Panc1 (cell line): ENCODE results near the gene PRUNE1. TPM values are rescaled to one million over a fixed set of nuclear protein-coding genes. Genes with fewer than 3 reads are reported as not detected.

ENCODE experiments used
- ATAC-seq: fragments of 200-7000 bp; cut with Tn5 transposase; 2 replicates; pipeline ENCODE4 v1.9.1; 2020; ENCODE audit warnings: mild to moderate bottlenecking, moderate library complexity
- BruUV-seq: library from RNA; stranded (reverse); fragments of 400-500 nt; replicated peaks from 2 replicates; lab custom pipeline; 2021; lab: Mats Ljungman, UMichigan
- CTCF ChIA-PET: fragments of 300-600 bp; sonication (Branson Sonifier 250); formaldehyde crosslinking; loops from one replicate; lab custom pipeline; 2022; ENCODE audit warnings: antibody characterized with exemption; lab: Charles Lee
- POLR2A ChIA-PET: fragments of 300-600 bp; sonication (Branson Sonifier 250); formaldehyde crosslinking; loops from one replicate; lab custom pipeline; 2022; ENCODE audit warnings: antibody characterized with exemption; lab: Charles Lee
- DNase-seq: peaks from one replicate; pipeline ENCODE4 v3.0.0-alpha.2; 2010; ENCODE audit warnings: low read depth, low spot score
- H3K27ac ChIP-seq: 2 replicates; pipeline ENCODE4 v1.5.1; 2011; ENCODE audit warnings: mild to moderate bottlenecking, low read length, inconsistent platforms
- H3K27me3 ChIP-seq: fragments of 200-500 bp; sonication (Bioruptor generic); 2 replicates; pipeline ENCODE4 v1.6.0; 2014; ENCODE audit warnings: low read length, inconsistent platforms; ENCODE audit not compliant: control insufficient read depth, insufficient read depth
- H3K36me3 ChIP-seq: fragments of 200-500 bp; sonication (Bioruptor generic); 2 replicates; pipeline ENCODE4 v1.5.1; 2014; ENCODE audit warnings: inconsistent platforms, mild to moderate bottlenecking, low read length, moderate library complexity; ENCODE audit not compliant: control insufficient read depth, insufficient read depth
- H3K4me1 ChIP-seq: 2 replicates; pipeline ENCODE4 v1.5.1; 2011; ENCODE audit warnings: inconsistent platforms, mild to moderate bottlenecking, low read length, moderate library complexity; ENCODE audit not compliant: control insufficient read depth, insufficient read depth
- H3K4me3 ChIP-seq, 2 experiments: 2 replicates each; pipeline ENCODE4 v1.5.1; 2011 to 2012; ENCODE audit warnings: low read depth in 2 of 2, low read length in 2 of 2, mild to moderate bottlenecking in 2 of 2, inconsistent platforms in 1 of 2, moderate library complexity in 1 of 2
- H3K9me3 ChIP-seq: fragments of 200-500 bp; sonication (Bioruptor generic); 2 replicates; pipeline ENCODE4 v1.5.1; 2014; ENCODE audit warnings: low read depth, mild to moderate bottlenecking, inconsistent platforms, low read length, moderate library complexity; ENCODE audit not compliant: control insufficient read depth, insufficient read depth
- POLR2AphosphoS5 ChIP-seq: IDR thresholded peaks from 2 replicates; pipeline ENCODE4 v1.6.1; 2012; ENCODE audit warnings: mild to moderate bottlenecking, low read depth, low read length, moderate library complexity
- SIN3A ChIP-seq: IDR thresholded peaks from 2 replicates; pipeline ENCODE4 v1.6.1; 2012; ENCODE audit warnings: low read depth, mild to moderate bottlenecking, low read length, moderate library complexity, borderline replicate concordance; ENCODE audit not compliant: insufficient read depth
- TCF7L2 ChIP-seq: IDR thresholded peaks from 2 replicates; pipeline ENCODE4 v1.6.1; 2011; ENCODE audit warnings: mild to moderate bottlenecking, low read depth, low read length, inconsistent platforms
- in situ Hi-C: cut with HindIII; loops from 2 replicates; pipeline ENCODE4 v1.10.0; 2016; ENCODE audit warnings: low sequenced_read_pairs, low pct_unique_long_range_greater_than_20kb
- intact Hi-C: fragments of 100-400 bp; cut with micrococcal nuclease; formaldehyde crosslinking; loops from one replicate; pipeline ENCODE4 v1.10.0; 2022; ENCODE audit not compliant: unreplicated experiment
- total RNA-seq: library from RNA; stranded (reverse); gene quantifications from one replicate; pipeline ENCODE4 v1.2.1, GENCODE V29; 2021; ENCODE audit not compliant: unreplicated experiment
- TF ChIP-seq, protein P1 (sequence below), 2 experiments: IDR thresholded peaks; 2 replicates each; pipeline ENCODE4 v1.6.1; 2011 to 2012; ENCODE audit warnings: low read depth in 2 of 2, control low read depth in 1 of 2, low read length in 1 of 2, mild to moderate bottlenecking in 1 of 2, moderate library complexity in 1 of 2; ENCODE audit not compliant: insufficient read depth in 1 of 2
- TF ChIP-seq, protein P2 (sequence below): fragments of 450-650 bp; IDR thresholded peaks from 2 replicates; pipeline ENCODE4 v1.5.1; 2017; ENCODE audit warnings: mild to moderate bottlenecking

The PRUNE1 gene
- total RNA-seq, 1 experiment from 2014 or later = 16.2 TPM

DNA sequence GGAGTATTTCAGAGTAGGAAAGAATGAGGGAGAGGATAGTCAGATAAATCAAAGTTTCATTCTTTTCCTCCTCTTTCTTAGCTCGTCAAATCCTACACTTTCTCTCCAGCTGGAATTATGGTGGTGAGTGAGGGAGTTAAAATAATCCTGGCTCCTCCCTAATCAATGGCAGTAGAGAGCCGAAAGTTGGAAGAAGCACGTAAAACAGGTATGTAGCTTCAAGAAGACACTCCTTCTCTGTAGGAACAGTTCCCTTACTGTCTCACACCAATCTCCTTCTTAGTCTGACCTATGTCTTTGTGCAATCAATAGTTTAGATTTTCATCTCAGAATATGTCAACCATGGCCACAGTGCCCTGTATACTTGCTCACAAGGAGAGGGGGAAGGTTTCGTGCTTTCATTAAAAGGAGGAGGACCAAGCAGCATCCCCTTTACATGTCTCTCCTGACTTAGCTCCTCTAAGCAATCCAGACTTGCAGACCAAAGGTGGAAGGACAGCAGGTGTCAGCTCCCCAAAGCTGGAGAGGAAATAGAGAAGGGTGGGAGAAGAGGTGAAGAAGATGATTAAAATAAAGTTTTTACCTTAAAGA lies 2.4 kb upstream of the PRUNE1 start:
- peaks cover 7% of the 10 kb centered on the region for H3K4me1 ChIP-seq

DNA sequence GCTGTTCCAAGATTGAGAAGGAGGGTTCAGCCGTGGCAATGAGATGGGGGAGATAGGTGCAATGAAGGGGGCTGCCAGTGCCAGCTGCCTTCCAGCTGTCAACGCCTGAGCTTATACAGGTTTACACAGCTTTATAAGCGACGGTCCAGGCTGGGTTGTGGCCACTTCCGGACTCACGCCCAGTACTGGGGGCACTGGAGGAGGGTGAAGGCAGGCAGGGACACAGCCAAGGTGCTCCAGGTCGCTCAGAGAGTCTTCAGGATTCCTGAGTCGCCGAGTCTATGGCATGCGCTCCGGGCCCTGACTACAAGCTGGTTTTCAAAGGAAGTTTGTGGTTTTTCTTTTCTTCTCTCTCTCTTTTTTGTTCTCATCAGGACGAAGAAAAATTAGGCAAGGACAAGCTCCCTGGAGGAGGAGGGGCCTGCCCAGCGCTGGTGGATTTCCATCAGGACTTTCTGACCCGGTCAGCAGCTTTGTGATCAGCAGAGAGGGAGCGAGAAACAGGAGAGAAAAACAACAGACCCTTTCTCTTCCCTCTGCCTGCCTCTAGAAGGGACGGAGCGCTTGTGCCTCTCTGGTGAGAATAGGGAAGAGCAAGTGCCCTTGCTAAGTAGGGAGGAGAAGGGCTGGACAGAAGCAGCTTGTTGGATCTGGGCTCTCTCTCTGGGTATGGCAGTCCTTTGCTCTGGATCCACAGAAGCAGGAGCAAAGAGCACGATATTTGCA lies 1.8 kb upstream of the PRUNE1 start, which contains the start of gene MINDY1:
MINDY1 (minus strand) TSS at position 576 of the 726 bp plus-strand sequence. CDS start 4,285 bp downstream, outside the sequence.
- H3K4me1 ChIP-seq = peaks cover 7% of the 10 kb centered on the region
- ChIA-PET CTCF (interaction anchor here (0.5 to 1.5 kb wide), 9 partner anchors 10 to 751 kb away, joined by 3 to 13 read pairs (median 4); no protein-coding TSS in a partner anchor), POLR2A (interaction anchor here (0.5 to 1.1 kb wide), 7 partner anchors 26 to 667 kb away, joined by 3 to 11 read pairs (median 5); no protein-coding TSS in a partner anchor)
- BruUV-seq = TSS peak; percentile 75
- H3K36me3 ChIP-seq = no peaks in the 10 kb centered on the region
- in situ Hi-C loops (no loop called here), intact Hi-C loops (no loop called here)
- DNase-seq (no peak), ATAC-seq (peak; percentile 88)
- TF ChIP-seq SIN3A (no peak), POLR2AphosphoS5 (no peak), TCF7L2 (no peak)
- TF ChIP-seq, protein P1, sequence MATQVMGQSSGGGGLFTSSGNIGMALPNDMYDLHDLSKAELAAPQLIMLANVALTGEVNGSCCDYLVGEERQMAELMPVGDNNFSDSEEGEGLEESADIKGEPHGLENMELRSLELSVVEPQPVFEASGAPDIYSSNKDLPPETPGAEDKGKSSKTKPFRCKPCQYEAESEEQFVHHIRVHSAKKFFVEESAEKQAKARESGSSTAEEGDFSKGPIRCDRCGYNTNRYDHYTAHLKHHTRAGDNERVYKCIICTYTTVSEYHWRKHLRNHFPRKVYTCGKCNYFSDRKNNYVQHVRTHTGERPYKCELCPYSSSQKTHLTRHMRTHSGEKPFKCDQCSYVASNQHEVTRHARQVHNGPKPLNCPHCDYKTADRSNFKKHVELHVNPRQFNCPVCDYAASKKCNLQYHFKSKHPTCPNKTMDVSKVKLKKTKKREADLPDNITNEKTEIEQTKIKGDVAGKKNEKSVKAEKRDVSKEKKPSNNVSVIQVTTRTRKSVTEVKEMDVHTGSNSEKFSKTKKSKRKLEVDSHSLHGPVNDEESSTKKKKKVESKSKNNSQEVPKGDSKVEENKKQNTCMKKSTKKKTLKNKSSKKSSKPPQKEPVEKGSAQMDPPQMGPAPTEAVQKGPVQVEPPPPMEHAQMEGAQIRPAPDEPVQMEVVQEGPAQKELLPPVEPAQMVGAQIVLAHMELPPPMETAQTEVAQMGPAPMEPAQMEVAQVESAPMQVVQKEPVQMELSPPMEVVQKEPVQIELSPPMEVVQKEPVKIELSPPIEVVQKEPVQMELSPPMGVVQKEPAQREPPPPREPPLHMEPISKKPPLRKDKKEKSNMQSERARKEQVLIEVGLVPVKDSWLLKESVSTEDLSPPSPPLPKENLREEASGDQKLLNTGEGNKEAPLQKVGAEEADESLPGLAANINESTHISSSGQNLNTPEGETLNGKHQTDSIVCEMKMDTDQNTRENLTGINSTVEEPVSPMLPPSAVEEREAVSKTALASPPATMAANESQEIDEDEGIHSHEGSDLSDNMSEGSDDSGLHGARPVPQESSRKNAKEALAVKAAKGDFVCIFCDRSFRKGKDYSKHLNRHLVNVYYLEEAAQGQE (IDR thresholded peaks at IDR 0.05; ENCODE audit: insufficient read depth in 1 of 2, low read depth in 2 of 2, low read length in 1 of 2) = peak in 1 of 2 experiments; percentile 28; a peak in 1 of 4 replicates
- TF ChIP-seq, protein P2, sequence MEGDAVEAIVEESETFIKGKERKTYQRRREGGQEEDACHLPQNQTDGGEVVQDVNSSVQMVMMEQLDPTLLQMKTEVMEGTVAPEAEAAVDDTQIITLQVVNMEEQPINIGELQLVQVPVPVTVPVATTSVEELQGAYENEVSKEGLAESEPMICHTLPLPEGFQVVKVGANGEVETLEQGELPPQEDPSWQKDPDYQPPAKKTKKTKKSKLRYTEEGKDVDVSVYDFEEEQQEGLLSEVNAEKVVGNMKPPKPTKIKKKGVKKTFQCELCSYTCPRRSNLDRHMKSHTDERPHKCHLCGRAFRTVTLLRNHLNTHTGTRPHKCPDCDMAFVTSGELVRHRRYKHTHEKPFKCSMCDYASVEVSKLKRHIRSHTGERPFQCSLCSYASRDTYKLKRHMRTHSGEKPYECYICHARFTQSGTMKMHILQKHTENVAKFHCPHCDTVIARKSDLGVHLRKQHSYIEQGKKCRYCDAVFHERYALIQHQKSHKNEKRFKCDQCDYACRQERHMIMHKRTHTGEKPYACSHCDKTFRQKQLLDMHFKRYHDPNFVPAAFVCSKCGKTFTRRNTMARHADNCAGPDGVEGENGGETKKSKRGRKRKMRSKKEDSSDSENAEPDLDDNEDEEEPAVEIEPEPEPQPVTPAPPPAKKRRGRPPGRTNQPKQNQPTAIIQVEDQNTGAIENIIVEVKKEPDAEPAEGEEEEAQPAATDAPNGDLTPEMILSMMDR = peak; percentile 71; the same call in 1 of the 2 replicates
- H3K27me3 ChIP-seq = no peaks in the 10 kb centered on the region
- H3K9me3 ChIP-seq = no peaks in the 10 kb centered on the region
- H3K27ac ChIP-seq = peak within 1 kb of the TSS; percentile 90
- H3K4me3 ChIP-seq = peak within 1 kb of the TSS; percentile 91 to 95

More for the DNA sequence above, 2.4 kb upstream of the PRUNE1 start:
- in situ Hi-C loops (no loop called here), intact Hi-C loops (no loop called here)
- ChIA-PET POLR2A (interaction anchor here (0.6 to 1.1 kb wide), 7 partner anchors 12 to 667 kb away, joined by 3 to 11 read pairs (median 5); no protein-coding TSS in a partner anchor), CTCF (interaction anchor here (0.5 to 1.5 kb wide), 6 partner anchors 9 to 750 kb away, joined by 3 to 13 read pairs (median 5); no protein-coding TSS in a partner anchor)
- peak overlapping the region; percentile 90 for H3K27ac ChIP-seq
- TF ChIP-seq, protein P2 = no peak
- TF ChIP-seq, protein P1 (IDR thresholded peaks at IDR 0.05; ENCODE audit: insufficient read depth in 1 of 2, low read depth in 2 of 2, low read length in 1 of 2) = no peak
- TF ChIP-seq POLR2AphosphoS5 (no peak), SIN3A (no peak), TCF7L2 (no peak)
- peak overlapping the region; percentile 91 to 95 for H3K4me3 ChIP-seq
- DNase-seq (no peak), ATAC-seq (0 out of 2 replicates have a peak, but pooled peaks have one; percentile 7)
- no peaks in the 10 kb centered on the region for H3K36me3 ChIP-seq
- H3K27me3 ChIP-seq = no peaks in the 10 kb centered on the region
- H3K9me3 ChIP-seq = no peaks in the 10 kb centered on the region
- no TSS peak for BruUV-seq
